PC-9 (cell line): ENCODE measurements around the gene HFE. TPM values are rescaled to one million over a fixed set of nuclear protein-coding genes. Genes with fewer than 3 reads are reported as not detected.
A peak's percentile ranks its signal among the peaks of the same experiment; 100 is the strongest.

Experiments
- BruUV-seq: library from RNA; stranded (reverse); fragments of 400-500 nt; replicated peaks from 2 replicates; lab custom pipeline; 2021; lab: Mats Ljungman, UMichigan
- CTCF ChIA-PET: fragments of 300-600 bp; sonication (Branson Sonifier 250); formaldehyde crosslinking; loops from one replicate; lab custom pipeline; 2022; ENCODE audit warnings: antibody characterized with exemption; lab: Charles Lee
- POLR2A ChIA-PET: fragments of 300-600 bp; sonication (Branson Sonifier 250); formaldehyde crosslinking; loops from one replicate; lab custom pipeline; 2022; ENCODE audit warnings: antibody characterized with exemption; ENCODE audit not compliant: unreplicated experiment; lab: Charles Lee
- DNase-seq, 2 experiments: peaks; one replicate each; pipeline versions ENCODE4 v3.0.0 to v3.0.0-alpha.2; 2015 to 2022; ENCODE audit warnings: mixed read lengths in 1 of 2
- H2AFZ ChIP-seq: fragments of 200-600 bp; sonication (generic); 2 replicates; pipeline ENCODE4 v1.8.1; 2017; ENCODE audit warnings: antibody characterized with exemption
- H3F3A ChIP-seq: fragments of 200-600 bp; sonication (generic); 2 replicates; pipeline ENCODE4 v1.8.1; 2017; ENCODE audit warnings: antibody characterized with exemption, mild to moderate bottlenecking, low read depth; ENCODE audit not compliant: insufficient read depth
- H3K27ac ChIP-seq: fragments of 200-600 bp; sonication (generic); 2 replicates; pipeline ENCODE4 v1.6.1; 2016; ENCODE audit warnings: mixed run types
- H3K27me3 ChIP-seq: fragments of 200-600 bp; sonication (generic); 2 replicates; pipeline ENCODE4 v1.6.1; 2016; ENCODE audit warnings: low read depth, mixed run types; ENCODE audit not compliant: insufficient read depth
- H3K36me3 ChIP-seq: fragments of 200-600 bp; sonication (generic); 2 replicates; pipeline ENCODE4 v1.6.1; 2016; ENCODE audit warnings: low read depth, mixed run types
- H3K4me1 ChIP-seq: fragments of 200-600 bp; sonication (generic); replicated peaks from 2 replicates; pipeline ENCODE4 v1.6.1; 2016; ENCODE audit warnings: mixed run types; ENCODE audit not compliant: insufficient read depth
- H3K4me2 ChIP-seq: fragments of 200-600 bp; sonication (generic); 2 replicates; pipeline ENCODE4 v1.6.1; 2017; ENCODE audit warnings: mixed run types
- H3K4me3 ChIP-seq: fragments of 200-600 bp; sonication (generic); 2 replicates; pipeline ENCODE4 v1.6.1; 2016; ENCODE audit warnings: mixed run types
- H3K79me2 ChIP-seq: fragments of 200-600 bp; sonication (generic); 2 replicates; pipeline ENCODE4 v1.6.1; 2017; ENCODE audit warnings: low read depth, mixed run types
- H3K9me2 ChIP-seq: fragments of 200-600 bp; sonication (generic); 2 replicates; pipeline ENCODE4 v1.8.1; 2017; ENCODE audit warnings: mild to moderate bottlenecking; ENCODE audit not compliant: insufficient read depth
- H3K9me3 ChIP-seq: fragments of 200-600 bp; sonication (generic); 2 replicates; pipeline ENCODE4 v1.8.1; 2016; ENCODE audit warnings: low read depth; ENCODE audit not compliant: insufficient read depth
- H4K20me1 ChIP-seq: fragments of 200-600 bp; sonication (generic); 2 replicates; pipeline ENCODE4 v1.8.1; 2017; ENCODE audit not compliant: insufficient read depth
- EZH2 ChIP-seq: fragments of 200-600 bp; sonication (generic); IDR thresholded peaks from 2 replicates; pipeline ENCODE4 v1.8.0; 2017; ENCODE audit warnings: antibody characterized with exemption, low read depth
- intact Hi-C: fragments of 100-400 bp; cut with micrococcal nuclease; formaldehyde crosslinking; loops from one replicate; pipeline ENCODE4 v1.10.0; 2022; ENCODE audit not compliant: unreplicated experiment
- total RNA-seq: library from RNA; stranded (reverse); gene quantifications from 2 replicates; pipeline ENCODE4 v1.2.3, GENCODE V29; 2021
- TF ChIP-seq, protein P1 (sequence below): fragments of 200-600 bp; sonication (generic); conservative IDR thresholded peaks from 2 replicates; pipeline ENCODE4 v1.6.1; 2017; ENCODE audit warnings: mixed run types, antibody characterized with exemption, mild to moderate bottlenecking, moderate library complexity

HFE gene
- total RNA-seq, 1 experiment from 2014 or later: 46.0 TPM

GRCh38 chr6:26130581-26131249 lies 43.5 kb downstream of the HFE start:
- Histone ChIP-seq H3K4me3 (no peak overlapping the region), H3F3A (peaks cover 21% of the 10 kb centered on the region; the same call in 1 of the 2 replicates), H3K79me2 (peaks cover 28% of the 10 kb centered on the region), H3K9me3 (no peaks in the 10 kb centered on the region), H3K27me3 (no peaks in the 10 kb centered on the region), H3K4me1 (peaks cover 38% of the 10 kb centered on the region), H2AFZ (no peak overlapping the region), H3K4me2 (0 out of 2 replicates have a peak overlapping the region, but pooled peaks have one; percentile 11), H3K36me3 (peaks cover 5% of the 10 kb centered on the region; the same call in 1 of the 2 replicates), H3K9me2 (no peaks in the 10 kb centered on the region), H3K27ac (peak overlapping the region; percentile 67), H4K20me1 (peaks cover 3% of the 10 kb centered on the region; the same call in 1 of the 2 replicates)
- TF ChIP-seq EZH2: no peak
- TF ChIP-seq, protein P1, sequence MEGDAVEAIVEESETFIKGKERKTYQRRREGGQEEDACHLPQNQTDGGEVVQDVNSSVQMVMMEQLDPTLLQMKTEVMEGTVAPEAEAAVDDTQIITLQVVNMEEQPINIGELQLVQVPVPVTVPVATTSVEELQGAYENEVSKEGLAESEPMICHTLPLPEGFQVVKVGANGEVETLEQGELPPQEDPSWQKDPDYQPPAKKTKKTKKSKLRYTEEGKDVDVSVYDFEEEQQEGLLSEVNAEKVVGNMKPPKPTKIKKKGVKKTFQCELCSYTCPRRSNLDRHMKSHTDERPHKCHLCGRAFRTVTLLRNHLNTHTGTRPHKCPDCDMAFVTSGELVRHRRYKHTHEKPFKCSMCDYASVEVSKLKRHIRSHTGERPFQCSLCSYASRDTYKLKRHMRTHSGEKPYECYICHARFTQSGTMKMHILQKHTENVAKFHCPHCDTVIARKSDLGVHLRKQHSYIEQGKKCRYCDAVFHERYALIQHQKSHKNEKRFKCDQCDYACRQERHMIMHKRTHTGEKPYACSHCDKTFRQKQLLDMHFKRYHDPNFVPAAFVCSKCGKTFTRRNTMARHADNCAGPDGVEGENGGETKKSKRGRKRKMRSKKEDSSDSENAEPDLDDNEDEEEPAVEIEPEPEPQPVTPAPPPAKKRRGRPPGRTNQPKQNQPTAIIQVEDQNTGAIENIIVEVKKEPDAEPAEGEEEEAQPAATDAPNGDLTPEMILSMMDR: no peak
- POLR2A ChIA-PET: interaction anchor here (0.6 to 0.7 kb wide), 3 partner anchors 24 to 985 kb away, joined by 3 to 13 read pairs (median 4); no protein-coding TSS in a partner anchor
- BruUV-seq: no TSS peak
- CTCF ChIA-PET: no interaction called here
- intact Hi-C loops: no loop called here
- peak in 1 of 2 experiments; percentile 77 for DNase-seq

DNA sequence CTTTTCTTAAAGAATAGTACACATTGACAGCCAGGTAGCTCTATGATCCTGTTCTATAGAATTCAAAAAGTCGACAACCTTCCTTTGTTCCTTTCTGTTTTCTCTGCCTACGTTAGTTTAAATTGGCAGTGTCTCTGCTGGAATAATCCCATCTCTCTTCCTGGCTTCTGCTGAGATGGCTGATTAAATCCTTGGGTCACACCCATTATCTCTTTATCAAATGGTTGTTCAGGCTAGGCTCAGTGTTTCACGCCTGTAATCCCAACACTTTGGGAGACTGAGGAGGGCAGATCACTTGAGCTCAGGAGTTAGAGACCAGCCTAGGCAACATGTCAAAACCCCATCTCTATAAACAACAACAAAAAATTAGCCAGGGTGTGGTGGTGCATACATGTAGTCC lies 44.4 kb downstream of the HFE start:
- ChIA-PET CTCF (no interaction called here), POLR2A (no interaction called here)
- H3K27me3 ChIP-seq: no peaks in the 10 kb centered on the region
- H3K4me2 ChIP-seq: no peak overlapping the region
- intact Hi-C loops: no loop called here
- H3K4me1 ChIP-seq: peaks cover 35% of the 10 kb centered on the region
- no TSS peak for BruUV-seq
- H3K9me2 ChIP-seq: no peaks in the 10 kb centered on the region
- H3K36me3 ChIP-seq: peaks cover 5% of the 10 kb centered on the region; the same call in 1 of the 2 replicates
- peaks cover 14% of the 10 kb centered on the region; the same call in 1 of the 2 replicates for H3F3A ChIP-seq
- H3K9me3 ChIP-seq: no peaks in the 10 kb centered on the region
- H4K20me1 ChIP-seq: no peaks in the 10 kb centered on the region; the same call in 1 of the 2 replicates
- no peak overlapping the region for H3K27ac ChIP-seq
- no peak overlapping the region for H3K4me3 ChIP-seq
- H2AFZ ChIP-seq: no peak overlapping the region
- DNase-seq: no peak
- H3K79me2 ChIP-seq: peaks cover 19% of the 10 kb centered on the region
- TF ChIP-seq, protein P1: no peak
- TF ChIP-seq EZH2: no peak

- H3K4me2 ChIP-seq: no peak overlapping the region
- BruUV-seq: no TSS peak
- POLR2A ChIA-PET: interaction anchor here (0.5 to 0.7 kb wide), 3 partner anchors 13 to 112 kb away, joined by 3 to 9 read pairs (median 4); a partner anchor contains a TSS
- no peak overlapping the region for H2AFZ ChIP-seq
- TF ChIP-seq, protein P1: no peak
- no peak for TF ChIP-seq EZH2
- 0 out of 2 replicates have a peak, but pooled peaks cover 3% of the 10 kb centered on the region for H3F3A ChIP-seq
- H3K36me3 ChIP-seq: peaks cover 4% of the 10 kb centered on the region; the same call in 1 of the 2 replicates
- H3K4me3 ChIP-seq: no peak overlapping the region
- H4K20me1 ChIP-seq: no peaks in the 10 kb centered on the region
- intact Hi-C loops: no loop called here
- H3K4me1 ChIP-seq: peaks cover 19% of the 10 kb centered on the region
- CTCF ChIA-PET: no interaction called here
- DNase-seq: no peak
- H3K27ac ChIP-seq: no peak overlapping the region
- no peaks in the 10 kb centered on the region for H3K79me2 ChIP-seq
- no peaks in the 10 kb centered on the region for H3K9me3 ChIP-seq
- H3K27me3 ChIP-seq: no peaks in the 10 kb centered on the region
- no peaks in the 10 kb centered on the region for H3K9me2 ChIP-seq
Observed at GRCh38 chr6:26133730-26134129, 46.5 kb downstream of the HFE start.
